Middle frontal gyrus (tissue), 1 donor: Measurements from ENCODE around the gene ANKRD9.
"Not testable (repeated sequence)": the region's sequence is repeated elsewhere in the genome, so short reads cannot be mapped to it uniquely, and the experiment has no call there.

ENCODE experiments used
- DNase-seq: peaks from one replicate; pipeline ENCODE4 v3.0.0-alpha.2; 2015; ENCODE audit warnings: low spot score; ENCODE audit errors: extremely low spot score

ANKRD9 gene

DNA sequence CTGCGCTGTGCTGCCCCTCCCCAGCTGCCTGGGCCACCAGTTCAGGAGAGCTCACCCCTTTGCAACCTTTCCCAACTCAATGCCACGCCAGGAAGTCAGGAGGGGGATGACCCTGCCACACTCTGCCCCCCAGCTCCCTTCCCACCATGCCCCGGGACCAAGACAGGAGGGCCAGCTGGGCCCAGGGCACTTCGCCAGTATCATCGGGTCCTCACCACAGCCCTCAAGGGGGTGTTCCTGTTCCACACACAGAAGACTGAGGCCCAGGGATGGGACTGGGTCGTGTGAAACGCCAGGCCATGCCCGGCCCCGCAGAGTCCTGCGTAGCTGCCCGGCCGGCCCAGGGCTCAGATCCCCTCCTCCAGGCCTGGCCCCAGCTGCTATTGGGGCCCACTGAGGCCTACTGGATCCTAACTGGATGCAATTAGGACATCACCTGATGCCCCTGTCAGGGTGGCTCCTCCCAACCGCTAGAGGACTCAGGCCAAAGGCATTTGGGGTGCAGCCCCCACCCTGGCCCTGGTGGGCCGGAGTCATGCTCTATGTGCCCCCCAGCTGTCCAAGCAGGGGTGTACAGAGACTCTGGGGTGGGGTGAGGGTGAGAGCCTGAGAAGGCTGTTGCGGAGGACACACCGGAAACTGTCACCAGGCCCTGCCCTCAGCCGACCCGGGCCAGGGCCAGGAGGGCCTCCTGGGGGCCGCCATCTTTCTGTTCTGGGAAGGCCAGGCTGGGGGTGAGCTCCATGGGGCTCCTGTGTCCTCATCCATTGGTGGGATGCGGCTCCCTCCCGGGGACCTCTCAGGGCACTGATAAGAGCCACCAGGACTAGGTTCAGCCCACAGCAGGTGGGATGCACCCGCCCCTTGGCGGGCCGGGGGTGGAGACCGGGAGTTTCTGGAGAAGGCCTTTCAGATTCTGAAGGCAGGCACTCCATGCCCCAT is 29.3 kb upstream of the ANKRD9 start:
- DNase-seq: no peak

DNA sequence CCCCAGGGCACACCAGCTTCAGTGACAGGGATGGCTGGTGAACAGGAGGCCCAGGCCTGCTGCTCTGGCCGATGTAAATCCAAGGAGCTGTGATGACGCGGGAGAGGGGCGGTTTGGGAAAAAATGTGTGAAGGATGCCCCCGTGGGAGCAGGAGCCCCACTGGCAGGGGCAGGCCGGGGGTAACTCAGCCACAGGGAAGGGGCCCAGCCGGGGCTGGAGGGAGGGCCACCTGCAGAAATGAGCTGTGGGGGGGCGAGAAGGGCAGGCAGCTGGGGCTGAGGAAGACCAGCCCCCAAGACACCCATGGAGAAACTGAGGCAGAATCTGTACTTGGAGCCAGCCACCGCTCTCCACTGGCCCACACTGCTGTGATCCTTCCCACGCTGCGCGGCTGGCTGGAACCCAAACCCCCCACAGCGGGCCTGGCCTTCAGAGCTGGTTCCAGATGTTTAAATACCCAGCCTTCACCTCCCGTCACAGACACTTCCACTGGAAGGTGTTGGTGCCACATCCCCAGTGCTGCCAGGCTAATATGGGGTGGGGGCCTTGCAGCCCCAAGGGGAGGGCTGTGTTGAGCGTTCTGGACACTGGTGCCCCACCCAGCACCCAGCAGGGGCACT is 28.5 kb upstream of the ANKRD9 start:
- no peak for DNase-seq

DNA sequence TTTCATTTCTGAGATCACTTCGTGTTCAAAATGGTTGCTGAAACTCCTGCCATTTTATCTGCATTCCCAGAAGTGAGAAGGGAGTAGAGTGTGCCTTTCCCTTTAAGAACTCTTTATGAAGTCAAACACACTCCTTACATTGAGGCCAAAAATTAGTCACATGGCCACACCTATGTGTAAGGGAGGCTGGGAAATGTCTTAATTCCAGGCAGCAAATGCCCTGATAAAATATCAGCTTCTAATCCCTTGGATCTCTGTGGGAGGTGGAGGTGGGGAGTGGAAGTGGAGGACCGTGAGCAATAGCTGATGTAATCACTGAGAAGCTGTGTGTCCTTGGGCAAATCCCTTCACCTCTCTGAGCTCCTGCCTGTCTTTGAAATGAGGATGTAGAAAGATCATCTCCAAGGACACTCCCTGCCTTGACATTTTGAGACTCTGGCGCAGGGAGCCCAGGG is 22.7 kb upstream of the ANKRD9 start:
- no peak for DNase-seq

DNA sequence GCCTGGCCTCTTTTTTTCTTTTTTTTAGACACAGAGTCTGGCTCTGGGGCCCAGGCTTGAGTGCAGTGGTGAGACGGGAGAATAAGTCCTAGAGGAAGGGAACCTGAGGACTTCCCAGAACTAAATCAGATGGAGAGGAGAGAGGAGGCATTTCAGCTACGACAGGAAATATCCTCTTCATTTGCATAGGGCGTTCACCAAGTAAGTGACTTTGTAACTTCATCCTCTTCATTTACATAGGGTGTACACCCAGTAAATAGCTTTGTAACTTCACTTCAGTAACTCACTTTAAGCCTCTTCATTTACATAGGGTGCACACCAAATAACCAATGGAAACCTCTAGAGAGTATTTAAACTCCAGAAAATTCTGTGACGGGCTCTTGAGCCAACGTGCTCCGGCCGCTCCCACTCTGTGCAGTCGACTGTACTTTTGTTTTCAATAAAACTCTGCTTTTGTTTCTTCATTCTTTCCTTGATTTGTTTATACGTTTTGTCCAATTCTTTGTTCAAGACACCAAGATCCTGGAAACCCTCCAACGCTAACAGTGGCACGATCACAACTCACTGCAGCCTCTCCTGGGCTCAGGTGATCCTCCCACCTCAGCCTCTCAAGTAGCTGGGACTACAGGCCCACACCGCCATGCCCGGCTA is 21.4 kb upstream of the ANKRD9 start:
- DNase-seq: no peak

DNA sequence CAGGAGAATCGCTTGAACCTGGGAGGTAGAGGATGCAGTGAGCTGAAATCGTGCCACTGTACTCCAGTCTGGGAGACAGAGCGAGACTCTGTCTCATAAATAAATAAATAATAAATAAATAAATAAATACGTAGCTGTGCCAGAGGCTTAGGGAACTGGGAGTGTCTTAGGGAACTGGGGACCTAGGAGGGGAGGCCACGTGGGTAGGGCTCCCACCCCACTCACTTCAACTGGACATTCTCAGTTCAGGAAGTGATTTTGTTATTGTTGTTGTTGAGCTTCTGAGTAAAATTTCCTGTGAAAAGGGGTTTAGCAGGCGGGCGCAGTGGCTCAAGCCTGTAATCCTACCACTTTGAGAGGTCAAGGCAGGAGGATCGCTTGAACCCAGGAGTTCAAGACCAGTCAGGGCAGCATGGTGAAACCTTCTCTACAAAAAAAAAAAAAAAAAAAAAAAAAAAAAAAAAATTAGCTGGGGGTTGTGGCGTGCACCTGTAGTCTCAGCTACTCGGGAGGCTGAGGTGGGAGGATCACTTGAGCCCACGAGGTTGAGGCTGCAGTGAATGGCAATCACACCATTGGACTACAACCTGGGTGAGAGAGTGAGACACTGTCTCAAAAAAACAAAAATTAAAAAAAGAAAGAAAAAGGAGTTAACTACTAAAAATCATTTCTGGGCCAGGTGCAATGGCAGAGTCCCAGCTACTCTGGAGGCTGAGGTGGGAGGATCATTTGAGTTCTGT is 19.0 kb upstream of the ANKRD9 start:
- no peak for DNase-seq

DNA sequence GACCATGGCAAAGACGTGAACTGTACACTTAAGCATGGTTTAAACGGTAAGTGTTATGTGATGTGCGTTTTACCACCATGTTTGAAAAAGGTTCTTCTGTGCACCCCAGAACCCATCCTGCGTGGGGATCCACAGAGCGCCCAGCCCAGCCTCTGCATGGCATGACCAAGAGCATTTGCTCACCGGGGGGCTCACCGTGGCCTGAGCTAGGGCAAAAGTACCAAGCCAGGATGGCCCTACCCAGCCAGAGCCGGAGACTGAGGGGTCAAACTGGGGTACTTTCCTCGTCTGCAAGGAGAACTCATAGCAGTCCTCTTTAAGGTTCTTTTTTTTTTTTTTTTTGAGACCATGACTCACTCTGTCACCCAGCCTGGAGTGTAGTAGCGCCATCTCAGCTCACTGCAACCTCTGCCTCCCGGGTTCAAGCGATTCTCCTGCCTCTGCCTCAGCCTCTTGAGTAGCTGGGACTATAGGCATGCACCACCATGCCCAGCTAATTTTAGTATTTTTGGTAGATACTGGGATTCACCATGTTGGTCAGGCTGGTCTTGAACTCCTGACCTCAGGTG is 16.4 kb upstream of the ANKRD9 start:
- no peak for DNase-seq

DNA sequence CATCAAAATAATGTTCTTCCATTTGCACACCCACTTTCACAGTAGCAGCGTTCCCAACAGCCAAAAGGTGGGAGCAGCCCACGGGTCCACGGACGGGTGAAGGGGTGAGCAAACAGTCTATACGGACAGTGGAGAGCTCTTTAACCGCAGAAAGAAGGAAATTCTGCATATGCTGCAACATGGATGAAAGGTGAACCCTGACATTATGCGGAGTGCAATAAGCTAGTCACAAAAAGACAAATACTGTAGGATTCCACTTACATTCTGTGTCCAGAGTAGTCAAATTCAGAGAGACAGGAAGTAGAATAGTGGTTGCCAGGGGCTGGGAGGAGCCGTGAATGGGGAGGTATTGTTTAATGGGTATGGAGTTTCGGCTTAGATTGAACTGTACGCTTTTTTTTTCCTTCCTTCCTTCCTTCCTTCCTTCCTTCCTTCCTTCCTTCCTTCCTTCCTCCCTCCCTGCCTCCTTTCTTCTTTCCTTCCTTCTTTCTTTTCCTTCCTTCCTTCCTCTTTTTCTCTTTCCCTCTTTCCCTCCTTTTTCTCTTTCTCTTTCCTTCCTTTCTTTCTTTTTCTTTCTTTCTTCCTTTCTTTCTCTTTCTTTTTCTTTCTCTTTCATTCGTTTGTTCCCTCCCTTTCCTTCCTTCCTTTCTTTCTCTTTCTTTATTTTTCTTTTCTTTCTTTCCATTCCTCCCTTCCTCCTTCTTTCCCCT is 15.8 kb upstream of the ANKRD9 start:
- DNase-seq: peak; percentile 33

DNA sequence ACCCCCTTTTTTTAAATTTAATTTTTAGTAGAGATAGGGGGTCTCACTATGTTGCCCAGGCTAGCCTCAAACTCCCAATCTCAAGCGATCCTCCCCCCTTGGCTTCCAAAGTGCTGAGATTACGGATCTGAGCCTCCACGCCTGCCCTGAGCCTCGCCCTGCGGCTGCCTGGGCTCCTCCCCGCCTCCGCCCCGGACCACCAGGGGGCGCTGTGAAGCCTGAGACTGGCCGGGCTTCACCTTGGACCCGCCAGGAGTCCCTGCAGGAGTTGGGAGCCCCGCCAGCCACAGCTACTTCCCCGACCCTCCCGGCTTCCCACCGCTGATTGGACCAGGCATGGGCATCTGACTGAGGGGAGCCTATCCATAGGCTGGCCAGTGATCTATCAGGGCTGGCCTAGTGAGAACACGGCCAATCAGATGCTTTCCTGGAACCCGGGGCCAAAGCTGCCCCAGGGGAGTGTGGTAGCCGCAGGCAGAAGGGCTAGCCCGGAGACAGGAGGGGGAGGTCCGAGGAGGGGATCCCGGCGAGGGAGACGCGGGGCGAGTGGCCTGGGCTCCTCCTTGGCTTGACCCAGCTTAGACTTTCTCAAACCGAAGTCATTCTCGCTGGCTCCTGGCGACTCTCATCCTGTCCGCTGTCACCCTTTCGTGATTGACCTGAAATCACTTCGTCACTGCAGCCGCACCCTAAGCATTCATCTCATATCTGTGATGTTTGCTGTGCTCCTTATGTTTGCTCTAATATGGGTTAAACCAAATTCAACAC is 15.1 kb upstream of the ANKRD9 start:
- DNase-seq: peak; percentile 93

DNA sequence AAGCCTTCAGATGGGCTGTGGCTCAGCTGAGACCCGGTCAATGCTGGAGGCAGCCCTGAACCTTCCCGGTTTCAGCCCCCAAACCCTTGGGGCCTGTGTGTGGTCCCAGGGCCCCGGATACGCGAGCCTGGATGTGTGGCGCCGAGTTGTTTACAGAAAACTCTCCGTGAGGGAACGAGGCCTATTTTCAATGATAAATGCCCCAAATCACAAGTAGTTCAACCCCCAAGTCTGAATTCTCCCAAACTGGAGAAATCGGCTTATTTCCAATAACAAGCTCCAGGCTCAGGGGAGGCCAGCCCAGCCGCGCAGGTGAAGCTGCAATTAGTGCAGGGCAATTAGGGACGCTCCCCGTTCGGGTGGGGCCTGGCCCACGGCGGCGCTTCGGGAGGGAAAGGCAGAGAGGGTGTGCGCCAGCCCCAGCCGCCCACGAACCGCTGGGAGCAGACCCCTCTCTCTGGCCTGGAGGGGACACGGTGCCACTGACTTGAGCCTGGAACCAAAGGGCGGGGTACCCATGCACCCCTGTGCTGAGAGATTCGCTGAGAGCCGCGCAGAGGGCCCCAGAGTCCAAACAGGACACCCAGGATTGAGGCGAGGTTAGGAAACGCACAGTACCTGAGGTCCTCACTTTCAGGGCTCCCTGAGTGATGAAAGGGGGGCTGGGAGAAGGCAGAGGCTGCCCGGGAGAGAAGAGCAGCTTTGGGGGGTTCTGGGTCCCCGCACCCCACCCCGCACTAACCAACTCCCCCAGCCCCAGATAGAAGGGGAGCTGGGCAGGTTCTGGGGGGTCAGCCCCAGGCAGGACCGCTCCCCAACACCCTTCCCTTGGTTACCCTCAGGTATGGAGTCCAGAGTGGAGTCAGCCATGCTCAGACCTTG is 14.2 kb upstream of the ANKRD9 start:
- no peak for DNase-seq

DNA sequence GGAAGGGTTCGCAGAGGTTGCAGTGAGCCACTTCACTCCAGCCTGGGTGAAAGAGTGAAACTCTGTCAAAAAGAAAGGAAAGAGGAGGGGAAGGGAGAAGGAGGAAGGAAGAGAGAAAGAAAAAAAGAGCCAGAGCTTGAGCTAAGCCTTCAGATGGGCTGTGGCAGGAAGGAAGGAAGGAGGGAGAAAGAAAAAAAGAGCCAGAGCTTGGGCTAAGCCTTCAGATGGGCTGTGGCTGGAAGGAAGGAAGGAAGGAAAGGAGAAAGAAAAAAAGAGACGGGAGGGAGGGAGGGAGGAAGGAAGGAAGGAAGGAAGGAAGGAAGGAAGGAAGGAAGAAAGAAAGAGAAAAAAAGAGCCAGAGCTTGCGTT is 13.6 kb upstream of the ANKRD9 start:
- no peak for DNase-seq

DNA sequence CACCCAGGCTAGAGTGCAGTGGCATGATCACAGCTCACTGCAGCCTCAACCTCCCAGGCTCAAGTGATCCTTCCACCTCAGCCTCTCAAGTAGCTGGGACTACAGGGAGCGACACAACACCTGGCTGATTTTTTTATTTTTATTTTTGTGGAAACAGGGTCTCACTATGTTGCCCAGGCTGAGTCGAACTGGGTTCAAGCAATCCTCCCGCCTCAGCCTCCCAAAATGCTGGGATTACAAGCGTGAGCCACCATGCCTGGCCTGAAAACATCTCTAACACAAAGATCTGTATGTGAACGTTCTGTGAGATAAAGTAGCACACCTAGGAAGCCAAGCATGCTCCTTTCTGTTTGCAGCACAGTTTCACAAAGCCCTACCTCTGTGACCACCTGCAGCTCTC is 10.1 kb upstream of the ANKRD9 start:
- DNase-seq: not testable (repeated sequence)

DNA sequence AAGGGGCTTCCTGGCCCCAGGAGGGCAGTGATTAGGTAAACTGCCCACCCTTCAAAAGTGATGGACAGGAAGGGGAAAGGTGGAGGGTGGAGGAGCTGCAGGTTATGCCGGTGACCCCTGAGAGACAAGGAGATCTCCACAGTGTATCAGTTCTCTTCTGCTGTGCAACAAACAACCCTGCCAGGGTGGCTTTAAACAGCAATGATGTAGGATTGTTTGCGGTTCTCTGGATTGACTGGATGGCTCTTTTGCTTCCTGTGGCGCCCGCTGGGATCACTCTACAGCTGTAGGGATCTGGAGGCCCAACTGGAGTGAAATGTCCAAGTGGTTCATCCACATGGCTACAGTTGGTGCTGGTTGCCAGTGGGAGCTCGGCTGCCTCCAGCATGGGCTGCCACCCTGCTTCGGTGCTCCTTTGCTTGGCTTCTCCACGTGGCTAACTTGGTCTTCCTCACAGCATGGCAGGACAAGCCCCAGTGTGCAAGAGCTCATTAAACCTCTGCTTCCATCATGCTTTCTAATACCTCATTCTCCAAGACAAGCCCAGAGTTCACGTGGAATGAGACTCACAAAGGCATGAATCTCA is 8.6 kb upstream of the ANKRD9 start:
- no peak for DNase-seq

DNA sequence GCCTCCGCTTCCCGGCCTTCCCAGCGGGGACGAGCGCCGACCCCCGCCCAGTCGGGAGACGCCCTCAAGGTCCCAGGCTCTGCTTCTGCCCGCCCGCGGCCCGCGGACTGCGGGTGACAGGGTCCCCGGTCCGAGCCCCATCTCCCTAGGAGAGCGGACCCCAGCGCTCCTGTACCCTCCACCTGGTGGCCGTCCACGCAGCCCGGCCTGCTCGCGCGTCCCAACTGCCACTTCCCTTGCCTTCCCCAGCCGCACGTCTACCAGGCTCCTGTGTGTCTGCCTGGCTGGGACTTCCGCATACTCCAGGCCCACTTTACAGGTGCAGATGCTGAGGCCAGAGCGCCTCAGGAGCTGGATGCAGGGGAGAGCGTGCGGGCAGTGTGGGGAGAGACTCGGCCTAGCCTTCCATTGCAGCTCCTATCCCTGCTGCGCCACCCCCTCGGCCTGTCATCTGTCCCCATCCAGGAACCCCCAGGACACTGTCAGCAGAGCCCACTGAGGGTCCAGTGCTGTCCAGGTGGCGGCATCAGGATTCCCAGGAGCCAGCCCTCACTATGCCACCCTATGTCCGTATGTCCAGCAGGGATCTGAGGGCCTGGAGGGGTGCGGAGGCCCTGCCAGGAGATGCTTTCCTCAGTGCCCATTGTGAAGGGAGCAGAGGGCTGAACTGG is 8.0 kb upstream of the ANKRD9 start:
- no peak for DNase-seq

DNA sequence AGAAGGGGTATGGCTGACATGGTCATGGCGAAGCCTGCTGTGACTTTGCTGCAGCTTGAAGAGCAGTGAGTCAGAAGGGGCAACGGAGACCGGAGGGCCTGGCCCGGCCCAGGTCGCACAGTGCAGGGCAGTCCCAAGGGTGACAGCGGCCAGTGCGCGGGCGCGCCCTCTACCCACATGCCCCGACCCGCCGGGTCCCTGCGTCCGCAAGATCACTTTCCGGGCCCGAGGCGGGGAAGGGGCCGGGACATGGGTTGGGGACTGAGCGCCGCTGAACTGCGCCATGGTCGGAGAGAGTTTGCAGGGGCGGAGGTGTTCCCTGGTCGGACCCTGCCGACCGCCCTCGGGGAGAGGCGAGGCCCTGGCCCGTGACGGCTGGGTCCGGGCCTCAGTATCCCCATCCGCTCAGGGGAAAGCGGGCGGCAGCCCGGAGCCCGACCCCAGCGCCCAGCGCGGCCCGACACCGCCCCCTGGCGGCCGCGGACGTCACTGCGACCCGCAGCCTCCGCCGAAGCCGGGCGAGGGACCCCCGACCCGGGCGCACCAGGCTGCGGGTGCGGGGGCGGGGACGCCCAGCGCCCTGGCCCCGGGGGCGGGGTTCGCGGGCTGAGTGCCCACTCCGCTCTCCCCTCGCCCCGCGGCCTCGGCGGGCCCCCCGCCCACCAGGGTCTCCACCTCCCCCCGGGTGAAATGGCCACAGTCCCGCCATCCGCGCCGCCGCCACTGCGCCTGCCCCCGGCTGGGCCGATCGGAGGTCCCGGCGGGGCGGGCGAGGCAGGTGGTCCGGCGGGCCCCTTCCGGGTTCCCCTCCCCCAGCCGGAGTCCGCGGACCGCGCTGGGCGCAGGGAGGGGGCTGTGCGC is 7.2 kb upstream of the ANKRD9 start:
- DNase-seq: no peak

DNA sequence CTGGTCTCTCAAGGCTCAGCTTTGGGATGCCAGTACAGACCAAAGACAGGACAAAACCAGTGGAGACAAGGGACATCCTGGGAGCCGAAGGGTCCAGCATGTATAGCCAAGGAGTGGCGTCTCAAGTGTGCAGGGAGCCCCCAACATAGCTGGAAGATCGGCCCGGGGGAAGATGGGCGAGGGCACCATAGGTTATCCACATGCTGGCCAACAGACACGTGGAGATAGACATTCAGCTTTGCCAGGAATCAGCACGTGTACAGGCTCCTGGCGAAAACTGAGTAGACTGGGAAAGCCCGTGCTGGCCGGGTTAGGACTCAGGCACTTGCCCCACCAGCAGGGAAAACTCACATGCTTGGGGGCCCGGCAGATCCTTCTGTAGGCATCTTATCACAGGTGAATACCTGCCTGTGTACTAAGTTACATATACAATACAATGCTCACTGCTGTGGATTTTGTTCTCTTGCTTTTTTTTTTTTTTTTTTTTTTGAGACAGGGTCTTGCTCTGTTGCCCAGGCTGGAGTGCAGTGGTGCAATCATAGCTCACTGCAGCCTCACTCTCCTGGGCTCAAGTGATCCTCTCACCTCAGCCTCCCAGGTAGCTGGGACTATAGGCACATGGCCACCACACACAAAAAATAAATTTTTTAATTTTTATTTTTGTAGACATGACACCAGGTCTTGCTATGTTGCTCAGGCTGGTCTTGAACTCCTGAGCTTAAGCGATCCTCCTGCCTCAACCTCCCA is 5.6 kb upstream of the ANKRD9 start:
- no peak for DNase-seq
